ENCODE results near the gene CRYGN.

DNA sequence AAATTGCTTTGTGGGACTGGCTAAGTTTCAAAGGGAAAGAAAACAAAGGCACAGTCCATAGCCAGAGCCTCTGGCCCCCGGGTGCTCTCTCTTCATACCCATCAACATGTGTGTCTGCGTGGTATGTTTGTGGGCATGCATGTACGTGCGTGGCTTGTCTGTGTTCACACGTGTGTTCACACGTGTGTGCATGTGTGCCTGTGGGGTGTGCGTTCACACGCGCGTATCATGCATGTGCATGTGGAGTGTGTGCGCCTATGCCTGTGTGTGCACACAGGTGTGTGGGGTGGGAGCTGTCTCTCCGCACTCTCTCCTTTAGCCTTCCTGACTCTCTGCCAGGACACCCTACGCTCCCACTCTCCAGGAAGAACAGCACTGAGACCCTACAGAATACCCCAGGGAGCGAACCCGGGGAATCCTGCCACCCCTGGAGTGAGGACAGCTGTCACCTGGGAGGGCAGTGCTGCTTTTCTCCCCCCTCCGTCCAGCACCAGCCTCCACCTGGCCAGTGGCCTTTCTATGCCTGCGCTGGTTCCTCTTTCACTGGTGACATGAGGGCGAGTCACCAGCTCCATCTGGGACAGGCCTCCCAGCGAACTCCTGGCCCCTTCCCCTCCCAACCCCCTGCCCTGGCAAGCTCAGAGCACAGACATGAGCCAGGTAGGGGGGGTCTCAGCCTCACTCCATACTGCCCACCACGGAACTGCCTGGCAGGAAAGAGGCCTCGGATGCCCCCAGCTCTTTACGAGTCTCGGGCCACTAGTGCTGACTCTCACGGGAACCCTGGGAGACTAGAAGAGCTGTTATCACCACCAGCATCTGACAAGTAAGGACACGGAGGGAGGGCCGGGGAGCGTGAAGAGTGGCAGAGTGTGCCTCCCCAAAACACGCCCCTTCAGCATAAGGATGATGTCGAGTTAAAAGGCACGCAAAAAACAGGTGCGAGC is 46.6 kb downstream of the CRYGN start:
- TF ChIP-seq, protein P1, sequence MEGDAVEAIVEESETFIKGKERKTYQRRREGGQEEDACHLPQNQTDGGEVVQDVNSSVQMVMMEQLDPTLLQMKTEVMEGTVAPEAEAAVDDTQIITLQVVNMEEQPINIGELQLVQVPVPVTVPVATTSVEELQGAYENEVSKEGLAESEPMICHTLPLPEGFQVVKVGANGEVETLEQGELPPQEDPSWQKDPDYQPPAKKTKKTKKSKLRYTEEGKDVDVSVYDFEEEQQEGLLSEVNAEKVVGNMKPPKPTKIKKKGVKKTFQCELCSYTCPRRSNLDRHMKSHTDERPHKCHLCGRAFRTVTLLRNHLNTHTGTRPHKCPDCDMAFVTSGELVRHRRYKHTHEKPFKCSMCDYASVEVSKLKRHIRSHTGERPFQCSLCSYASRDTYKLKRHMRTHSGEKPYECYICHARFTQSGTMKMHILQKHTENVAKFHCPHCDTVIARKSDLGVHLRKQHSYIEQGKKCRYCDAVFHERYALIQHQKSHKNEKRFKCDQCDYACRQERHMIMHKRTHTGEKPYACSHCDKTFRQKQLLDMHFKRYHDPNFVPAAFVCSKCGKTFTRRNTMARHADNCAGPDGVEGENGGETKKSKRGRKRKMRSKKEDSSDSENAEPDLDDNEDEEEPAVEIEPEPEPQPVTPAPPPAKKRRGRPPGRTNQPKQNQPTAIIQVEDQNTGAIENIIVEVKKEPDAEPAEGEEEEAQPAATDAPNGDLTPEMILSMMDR (optimal IDR thresholded peaks at IDR 0.05 in 1 of 3, IDR thresholded peaks at IDR 0.05 in 1 of 3, conservative IDR thresholded peaks at IDR 0.05 in 1 of 3; ENCODE audit: extremely low read depth in 1 of 3, insufficient read depth in 2 of 3, low read length in 3 of 3) = no peak
- TF ChIP-seq EZH2 (IDR thresholded peaks at IDR 0.05; ENCODE audit: low read length) = no peak

All from keratinocyte (primary cell).